T-helper 2 cell treated with Interferon-gamma antibody and Interleukin-4, amounts not matched to agents 5 μg/mL and 100 μg/mL, for 36 hours (primary cell): ENCODE data around the gene CMTR1.

Source experiments
- DNase-seq: peaks from one replicate; pipeline ENCODE4 v3.0.0; 2021; ENCODE audit warnings: low spot score
- H3K27ac Mint-ChIP-seq: one replicate; pipeline ENCODE4 v1.8.0; 2021; ENCODE audit warnings: mild to moderate bottlenecking, mixed read lengths
- H3K27me3 Mint-ChIP-seq: one replicate; pipeline ENCODE4 v1.8.0; 2021; ENCODE audit warnings: low read depth, mixed read lengths
- H3K36me3 Mint-ChIP-seq: one replicate; pipeline ENCODE4 v1.8.0; 2021; ENCODE audit warnings: low read depth, mixed read lengths
- H3K4me1 Mint-ChIP-seq: one replicate; pipeline ENCODE4 v1.8.0; 2021; ENCODE audit warnings: low read depth, mixed read lengths
- H3K4me3 Mint-ChIP-seq: one replicate; pipeline ENCODE4 v1.8.0; 2022; ENCODE audit warnings: mild to moderate bottlenecking, moderate library complexity, mixed read lengths
- H3K9me3 Mint-ChIP-seq: one replicate; pipeline ENCODE4 v1.8.0; 2021; ENCODE audit warnings: mixed read lengths

Gene CMTR1

GRCh38 chr6:37523412-37523811 lies 90.4 kb downstream of the CMTR1 start:
- Mint-ChIP-seq H3K27me3 (peaks cover 11% of the 10 kb centered on the region), H3K4me3 (no peak overlapping the region), H3K36me3 (peaks cover 2% of the 10 kb centered on the region), H3K4me1 (peaks cover 6% of the 10 kb centered on the region), H3K9me3 (peaks cover 5% of the 10 kb centered on the region), H3K27ac (no peak overlapping the region)
- no peak for DNase-seq

DNA sequence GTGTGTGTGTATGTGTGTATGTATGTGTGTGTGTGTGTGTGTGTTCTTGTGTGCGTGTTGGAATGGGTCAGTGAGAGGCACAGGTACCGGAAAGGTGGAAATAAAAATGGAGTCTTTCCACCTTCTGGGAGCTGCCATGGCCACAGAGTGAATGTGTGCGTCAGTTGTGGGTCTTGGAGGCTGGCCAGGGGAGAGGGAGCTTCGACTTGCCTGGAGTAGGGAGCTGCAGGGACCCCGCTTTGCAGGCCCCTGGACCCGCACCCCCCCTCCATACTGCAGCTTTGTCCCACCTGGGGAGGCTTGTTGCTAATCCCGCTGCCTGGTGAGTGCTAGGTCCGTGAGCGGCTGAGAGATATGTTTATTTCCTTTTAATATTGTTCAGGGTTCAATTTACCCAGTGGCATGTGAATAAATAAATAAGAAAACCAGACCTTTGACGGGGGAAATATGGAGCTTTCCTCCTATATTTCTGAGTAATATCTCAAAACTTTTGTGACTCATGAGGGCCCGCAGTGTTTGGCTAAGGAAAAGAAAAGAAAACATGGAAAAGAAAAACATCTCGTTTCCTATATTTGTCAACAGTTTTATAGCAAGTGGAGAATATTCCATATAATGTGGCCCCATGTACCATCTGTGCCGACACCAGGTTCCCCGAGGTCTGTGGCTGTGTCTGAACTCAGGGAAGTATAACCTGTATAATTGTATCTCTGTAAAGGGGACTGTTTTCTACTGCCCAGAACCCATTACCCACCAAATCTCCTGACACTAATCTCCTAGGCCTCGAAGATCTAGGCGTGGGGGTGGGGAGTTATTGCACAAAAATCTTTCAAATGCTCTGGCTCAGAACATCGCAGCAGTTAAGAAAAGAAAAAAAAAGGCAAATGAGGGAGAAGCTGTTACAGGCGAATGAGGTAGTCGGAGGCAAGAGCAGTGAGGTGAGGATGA lies 91.3 kb downstream of the CMTR1 start:
- peaks cover 11% of the 10 kb centered on the region for H3K27me3 Mint-ChIP-seq
- no peak overlapping the region for H3K27ac Mint-ChIP-seq
- DNase-seq = no peak
- no peaks in the 10 kb centered on the region for H3K4me1 Mint-ChIP-seq
- peaks cover 1% of the 10 kb centered on the region for H3K9me3 Mint-ChIP-seq
- H3K4me3 Mint-ChIP-seq = no peak overlapping the region
- peaks cover under 1% of the 10 kb centered on the region for H3K36me3 Mint-ChIP-seq

DNA sequence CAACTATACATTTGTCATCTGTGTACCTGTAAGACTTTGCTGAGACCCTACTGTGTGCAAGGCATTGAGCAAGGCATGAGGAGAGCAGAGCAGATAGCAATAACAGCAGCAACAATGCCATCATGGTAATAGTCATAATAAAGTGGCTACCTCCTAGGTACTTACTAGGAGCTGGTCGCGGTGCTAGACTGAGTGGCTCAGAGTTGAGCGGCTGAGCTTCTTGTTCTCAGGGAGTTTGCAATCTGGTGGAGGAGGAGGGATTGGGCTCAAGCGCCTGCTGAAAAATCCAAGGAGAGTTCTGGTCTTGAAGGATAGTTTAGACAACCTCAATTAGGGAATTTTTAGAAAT lies 91.9 kb downstream of the CMTR1 start:
- H3K4me1 Mint-ChIP-seq = no peaks in the 10 kb centered on the region
- peaks cover 11% of the 10 kb centered on the region for H3K27me3 Mint-ChIP-seq
- no peak overlapping the region for H3K27ac Mint-ChIP-seq
- no peaks in the 10 kb centered on the region for H3K9me3 Mint-ChIP-seq
- H3K36me3 Mint-ChIP-seq = no peaks in the 10 kb centered on the region
- H3K4me3 Mint-ChIP-seq = no peak overlapping the region
- DNase-seq = no peak

GRCh38 chr6:37525460-37526357 lies 92.7 kb downstream of the CMTR1 start:
- Mint-ChIP-seq H3K36me3 (no peaks in the 10 kb centered on the region), H3K9me3 (no peaks in the 10 kb centered on the region), H3K4me3 (no peak overlapping the region), H3K27me3 (peaks cover 13% of the 10 kb centered on the region), H3K4me1 (no peaks in the 10 kb centered on the region), H3K27ac (no peak overlapping the region)
- no peak for DNase-seq

GRCh38 chr6:37528541-37528940 lies 95.5 kb downstream of the CMTR1 start:
- Mint-ChIP-seq H3K4me1 (no peaks in the 10 kb centered on the region), H3K9me3 (no peaks in the 10 kb centered on the region), H3K4me3 (no peak overlapping the region), H3K27ac (no peak overlapping the region), H3K36me3 (no peaks in the 10 kb centered on the region), H3K27me3 (peaks cover 29% of the 10 kb centered on the region)
- DNase-seq = no peak

DNA sequence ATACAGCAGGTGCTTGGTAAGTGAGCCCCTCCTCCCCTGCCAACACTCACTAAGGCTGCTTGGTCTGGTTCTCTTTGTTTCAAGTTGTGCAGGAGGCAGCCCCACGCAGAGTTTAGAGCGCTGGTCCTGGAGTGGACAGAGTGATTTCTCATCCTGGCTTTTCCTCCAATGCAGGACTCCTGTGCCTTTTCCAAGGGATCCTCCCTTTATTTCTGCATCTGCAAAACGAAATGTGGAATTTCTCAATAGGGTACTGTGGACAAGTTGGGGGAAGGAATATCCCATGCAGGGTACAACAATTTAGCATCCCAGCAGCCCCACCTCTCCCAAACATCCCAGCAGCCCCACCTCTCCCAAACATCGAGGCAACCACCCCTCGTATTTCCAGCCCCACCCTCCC lies 97.3 kb downstream of the CMTR1 start:
- Mint-ChIP-seq H3K4me3 (no peak overlapping the region), H3K27me3 (peaks cover 40% of the 10 kb centered on the region), H3K9me3 (no peaks in the 10 kb centered on the region), H3K4me1 (no peaks in the 10 kb centered on the region), H3K27ac (no peak overlapping the region), H3K36me3 (no peaks in the 10 kb centered on the region)
- DNase-seq = no peak

DNA sequence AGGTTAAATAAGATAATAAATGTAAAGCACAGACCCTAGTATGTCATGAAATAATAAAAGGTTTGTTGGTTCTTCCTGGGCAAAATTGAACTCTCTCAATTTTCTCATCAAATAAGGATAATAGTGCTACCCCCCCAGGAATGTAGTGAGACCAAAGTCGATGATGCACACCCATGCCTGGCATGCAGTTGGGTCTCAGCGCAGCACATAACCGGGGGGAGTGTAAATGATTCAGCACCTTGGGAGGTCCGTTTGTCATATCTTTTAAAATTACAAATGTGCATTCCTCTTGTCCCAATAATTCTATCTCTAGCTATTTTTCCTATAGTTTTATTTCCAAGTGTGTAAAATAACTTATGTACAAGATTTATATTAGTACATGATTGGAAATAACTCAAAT lies 98.0 kb downstream of the CMTR1 start:
- Mint-ChIP-seq H3K4me3 (no peak overlapping the region), H3K27ac (no peak overlapping the region), H3K36me3 (no peaks in the 10 kb centered on the region), H3K9me3 (no peaks in the 10 kb centered on the region), H3K27me3 (peaks cover 44% of the 10 kb centered on the region), H3K4me1 (no peaks in the 10 kb centered on the region)
- no peak for DNase-seq
